ENCODE data around the gene MCCD1.

GRCh38 chr6:31559958-31560696 is 31.4 kb downstream of the MCCD1 start:
- TF ChIP-seq, protein P1, sequence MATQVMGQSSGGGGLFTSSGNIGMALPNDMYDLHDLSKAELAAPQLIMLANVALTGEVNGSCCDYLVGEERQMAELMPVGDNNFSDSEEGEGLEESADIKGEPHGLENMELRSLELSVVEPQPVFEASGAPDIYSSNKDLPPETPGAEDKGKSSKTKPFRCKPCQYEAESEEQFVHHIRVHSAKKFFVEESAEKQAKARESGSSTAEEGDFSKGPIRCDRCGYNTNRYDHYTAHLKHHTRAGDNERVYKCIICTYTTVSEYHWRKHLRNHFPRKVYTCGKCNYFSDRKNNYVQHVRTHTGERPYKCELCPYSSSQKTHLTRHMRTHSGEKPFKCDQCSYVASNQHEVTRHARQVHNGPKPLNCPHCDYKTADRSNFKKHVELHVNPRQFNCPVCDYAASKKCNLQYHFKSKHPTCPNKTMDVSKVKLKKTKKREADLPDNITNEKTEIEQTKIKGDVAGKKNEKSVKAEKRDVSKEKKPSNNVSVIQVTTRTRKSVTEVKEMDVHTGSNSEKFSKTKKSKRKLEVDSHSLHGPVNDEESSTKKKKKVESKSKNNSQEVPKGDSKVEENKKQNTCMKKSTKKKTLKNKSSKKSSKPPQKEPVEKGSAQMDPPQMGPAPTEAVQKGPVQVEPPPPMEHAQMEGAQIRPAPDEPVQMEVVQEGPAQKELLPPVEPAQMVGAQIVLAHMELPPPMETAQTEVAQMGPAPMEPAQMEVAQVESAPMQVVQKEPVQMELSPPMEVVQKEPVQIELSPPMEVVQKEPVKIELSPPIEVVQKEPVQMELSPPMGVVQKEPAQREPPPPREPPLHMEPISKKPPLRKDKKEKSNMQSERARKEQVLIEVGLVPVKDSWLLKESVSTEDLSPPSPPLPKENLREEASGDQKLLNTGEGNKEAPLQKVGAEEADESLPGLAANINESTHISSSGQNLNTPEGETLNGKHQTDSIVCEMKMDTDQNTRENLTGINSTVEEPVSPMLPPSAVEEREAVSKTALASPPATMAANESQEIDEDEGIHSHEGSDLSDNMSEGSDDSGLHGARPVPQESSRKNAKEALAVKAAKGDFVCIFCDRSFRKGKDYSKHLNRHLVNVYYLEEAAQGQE (IDR thresholded peaks at IDR 0.05; ENCODE audit: unreplicated experiment): no peak
- TF ChIP-seq, protein P2, sequence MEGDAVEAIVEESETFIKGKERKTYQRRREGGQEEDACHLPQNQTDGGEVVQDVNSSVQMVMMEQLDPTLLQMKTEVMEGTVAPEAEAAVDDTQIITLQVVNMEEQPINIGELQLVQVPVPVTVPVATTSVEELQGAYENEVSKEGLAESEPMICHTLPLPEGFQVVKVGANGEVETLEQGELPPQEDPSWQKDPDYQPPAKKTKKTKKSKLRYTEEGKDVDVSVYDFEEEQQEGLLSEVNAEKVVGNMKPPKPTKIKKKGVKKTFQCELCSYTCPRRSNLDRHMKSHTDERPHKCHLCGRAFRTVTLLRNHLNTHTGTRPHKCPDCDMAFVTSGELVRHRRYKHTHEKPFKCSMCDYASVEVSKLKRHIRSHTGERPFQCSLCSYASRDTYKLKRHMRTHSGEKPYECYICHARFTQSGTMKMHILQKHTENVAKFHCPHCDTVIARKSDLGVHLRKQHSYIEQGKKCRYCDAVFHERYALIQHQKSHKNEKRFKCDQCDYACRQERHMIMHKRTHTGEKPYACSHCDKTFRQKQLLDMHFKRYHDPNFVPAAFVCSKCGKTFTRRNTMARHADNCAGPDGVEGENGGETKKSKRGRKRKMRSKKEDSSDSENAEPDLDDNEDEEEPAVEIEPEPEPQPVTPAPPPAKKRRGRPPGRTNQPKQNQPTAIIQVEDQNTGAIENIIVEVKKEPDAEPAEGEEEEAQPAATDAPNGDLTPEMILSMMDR (conservative IDR thresholded peaks at IDR 0.05; ENCODE audit: low read depth in 2 of 2): no peak
- TF ChIP-seq EZH2phosphoT487 (IDR thresholded peaks at IDR 0.05; ENCODE audit: unreplicated experiment) (no peak), POLR2AphosphoS5 (IDR thresholded peaks at IDR 0.05; ENCODE audit: low read depth) (no peak), EZH2 (IDR thresholded peaks at IDR 0.05; ENCODE audit: low read depth, unreplicated experiment) (no peak), CREB1 (CRISPR knock-in tag; IDR thresholded peaks at IDR 0.05; ENCODE audit: low read depth) (no peak), NANOG (IDR thresholded peaks at IDR 0.05; ENCODE audit: borderline replicate concordance) (no peak), ZNF331 (CRISPR knock-in tag; IDR thresholded peaks at IDR 0.05; ENCODE audit: low read depth) (no peak), JUNB (IDR thresholded peaks at IDR 0.05; ENCODE audit: unreplicated experiment) (no peak), ETS1 (IDR thresholded peaks at IDR 0.05) (no peak), STAT1 (IDR thresholded peaks at IDR 0.05; ENCODE audit: unreplicated experiment) (no peak), ZNF462 (CRISPR knock-in tag; IDR thresholded peaks at IDR 0.05) (no peak)

Measured in GM23338 (cell line).